GM23338 (cell line): ENCODE data around the gene ETF1.

Experiments used
- CTCF ChIP-seq, 2 experiments: fragments of 200-600 bp in 1 of 2; sonication (generic) in 1 of 2; conservative IDR thresholded peaks; 2 replicates each; pipeline versions ENCODE4 v1.5.1 to v1.6.1; 2016 to 2017; ENCODE audit warnings: antibody characterized with exemption in 2 of 2, low read depth in 2 of 2, mild to moderate bottlenecking in 2 of 2, moderate library complexity in 1 of 2
- EZH2 ChIP-seq: fragments of 200-600 bp; sonication (generic); IDR thresholded peaks from one replicate; pipeline ENCODE4 v1.8.0; 2017; ENCODE audit warnings: antibody characterized with exemption, mild to moderate bottlenecking, low read depth; ENCODE audit not compliant: unreplicated experiment

- no peak for TF ChIP-seq CTCF (conservative IDR thresholded peaks at IDR 0.05; ENCODE audit: low read depth in 2 of 2)
- no peak for TF ChIP-seq EZH2
Measured at GRCh38 chr5:138492560-138493045, 50.4 kb downstream of the ETF1 start.
